ENCODE results near the gene ZYG11B.
"Not testable (repeated sequence)": the region's sequence is repeated elsewhere in the genome, so short reads cannot be mapped to it uniquely, and the experiment has no call there.

Gene ZYG11B

GRCh38 chr1:52683367-52683940 lies 42.8 kb upstream of the ZYG11B start:
- DNase-seq (ENCODE audit: low read depth), result no peak
- TF ChIP-seq CTCF (conservative IDR thresholded peaks at IDR 0.05; ENCODE audit: low read depth, low read length), result no peak
- no peak overlapping the region for H3K4me3 ChIP-seq (ENCODE audit: low read length)

GRCh38 chr1:52684545-52684944 lies 41.7 kb upstream of the ZYG11B start:
- DNase-seq (ENCODE audit: low read depth), result no peak
- H3K4me3 ChIP-seq (ENCODE audit: low read length), result no peak overlapping the region
- no peak for TF ChIP-seq CTCF (conservative IDR thresholded peaks at IDR 0.05; ENCODE audit: low read depth, low read length)

- not testable (repeated sequence) for DNase-seq (ENCODE audit: low read depth); H3K4me3 ChIP-seq (ENCODE audit: low read length)
- TF ChIP-seq CTCF (conservative IDR thresholded peaks at IDR 0.05; ENCODE audit: low read depth, low read length), result peak; percentile 77
These were observed 39.9 kb upstream of the ZYG11B start for GRCh38 chr1:52686261-52686751.

- no peak for DNase-seq (ENCODE audit: low read depth)
- no peak for TF ChIP-seq CTCF (conservative IDR thresholded peaks at IDR 0.05; ENCODE audit: low read depth, low read length)
- H3K4me3 ChIP-seq (ENCODE audit: low read length), result no peak overlapping the region
These were observed 39.4 kb upstream of the ZYG11B start for GRCh38 chr1:52686830-52687229.

DNA sequence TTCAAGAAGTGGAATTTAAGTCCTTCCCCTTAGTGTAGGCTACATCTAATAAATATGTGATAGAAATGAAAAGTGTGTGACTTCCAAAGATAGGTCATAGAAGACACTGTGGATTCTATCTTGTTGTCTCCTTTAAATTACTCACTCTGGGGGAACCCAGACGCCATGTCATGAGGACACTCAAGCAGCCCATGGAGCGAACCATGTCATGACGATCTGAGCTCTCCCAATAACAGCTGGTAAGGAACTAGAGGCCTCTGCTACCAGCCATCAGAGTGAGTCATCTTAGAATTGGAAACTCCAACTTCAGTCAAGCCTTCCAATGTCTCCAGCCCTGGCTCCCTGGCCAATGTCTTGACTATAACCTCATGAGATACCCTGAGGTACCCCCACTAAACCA lies 34.4 kb upstream of the ZYG11B start:
- H3K4me3 ChIP-seq (ENCODE audit: low read length), result no peak overlapping the region
- TF ChIP-seq CTCF (conservative IDR thresholded peaks at IDR 0.05; ENCODE audit: low read depth, low read length), result no peak
- no peak for DNase-seq (ENCODE audit: low read depth)

- no peak for DNase-seq (ENCODE audit: low read depth)
- no peak for TF ChIP-seq CTCF (conservative IDR thresholded peaks at IDR 0.05; ENCODE audit: low read depth, low read length)
- no peak overlapping the region for H3K4me3 ChIP-seq (ENCODE audit: low read length)
These were observed 33.6 kb upstream of the ZYG11B start for GRCh38 chr1:52692697-52693096.

DNA sequence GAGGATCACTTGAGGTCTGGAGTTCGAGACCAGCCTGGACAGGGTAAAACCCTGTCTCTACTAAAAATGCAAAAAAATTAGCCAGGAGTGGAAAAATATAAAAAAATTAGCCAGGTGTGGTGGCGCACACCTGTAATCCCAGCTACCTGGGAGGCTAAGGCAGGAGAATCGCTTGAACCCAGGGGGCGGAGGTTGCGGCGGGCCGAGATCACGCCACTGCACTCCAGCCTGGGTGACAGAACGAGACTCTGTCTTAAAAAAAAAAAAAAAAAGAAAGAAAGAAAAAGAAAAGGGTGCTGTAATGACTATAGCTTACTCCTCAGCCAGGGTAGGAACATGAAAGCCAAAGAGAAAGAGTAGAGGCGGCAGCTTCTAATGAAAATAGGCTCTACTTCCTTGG lies 32.9 kb upstream of the ZYG11B start:
- DNase-seq (ENCODE audit: low read depth); H3K4me3 ChIP-seq (ENCODE audit: low read length): not testable (repeated sequence)
